GM12878 (cell line): ENCODE results near the gene MACF1.

Experiments used
- BHLHE40 ChIP-seq, 2 experiments: fragments of 450-650 bp in 1 of 2; IDR thresholded peaks; 2 replicates each; pipeline ENCODE4 v1.6.1; 2011 to 2017; ENCODE audit warnings: low read depth in 2 of 2, borderline replicate concordance in 1 of 2, improper control_type of control experiment in 1 of 2, low read length in 1 of 2, mild to moderate bottlenecking in 1 of 2
- CTCF ChIP-seq, 3 experiments: IDR thresholded peaks in 2 of 3; conservative IDR thresholded peaks in 1 of 3; 2 replicates each; pipeline ENCODE4 v1.5.1; 2011; ENCODE audit warnings: low read depth in 3 of 3, low read length in 3 of 3, mild to moderate bottlenecking in 3 of 3, control low read depth in 2 of 3, moderate library complexity in 2 of 3, inconsistent platforms in 1 of 3, mixed read lengths in 1 of 3; ENCODE audit not compliant: control insufficient read depth in 2 of 3, insufficient read depth in 1 of 3; ENCODE audit errors: extremely low read depth in 1 of 3
- EZH2 ChIP-seq: IDR thresholded peaks from 2 replicates; pipeline ENCODE4 v1.6.1; 2012; ENCODE audit warnings: low read depth, mild to moderate bottlenecking, control low read depth, inconsistent platforms, low read length, borderline replicate concordance; ENCODE audit not compliant: control insufficient read depth
- HDAC6 ChIP-seq: fragments of 200-600 bp; sonication (generic); IDR thresholded peaks from one replicate; pipeline ENCODE4 v1.8.0; 2017; ENCODE audit warnings: antibody characterized with exemption; ENCODE audit not compliant: unreplicated experiment
- KAT2A ChIP-seq: conservative IDR thresholded peaks from 2 replicates; pipeline ENCODE4 v1.6.1; 2011; ENCODE audit warnings: low read depth, low read length; ENCODE audit not compliant: control insufficient read depth
- POLR2A ChIP-seq: IDR thresholded peaks from 2 replicates; pipeline ENCODE4 v1.6.1; 2011; ENCODE audit warnings: low read depth, mild to moderate bottlenecking, low read length
- REST ChIP-seq: IDR thresholded peaks from 2 replicates; pipeline ENCODE4 v1.6.1; 2012; ENCODE audit warnings: mild to moderate bottlenecking, low read depth, low read length
- SIX5 ChIP-seq: IDR thresholded peaks from 2 replicates; pipeline ENCODE4 v1.6.1; 2011; ENCODE audit warnings: mild to moderate bottlenecking, low read depth, low read length, moderate library complexity; ENCODE audit not compliant: severe bottlenecking
- SP1 ChIP-seq: IDR thresholded peaks from one replicate; pipeline ENCODE4 v1.6.1; 2011; ENCODE audit warnings: low read depth, low read length
- SREBF2 ChIP-seq: IDR thresholded peaks from 2 replicates; pipeline ENCODE4 v1.6.1; 2012; ENCODE audit warnings: mild to moderate bottlenecking, low read length
- TARDBP ChIP-seq: IDR thresholded peaks from 2 replicates; pipeline ENCODE4 v1.6.1; 2016; ENCODE audit warnings: borderline replicate concordance
- TBL1XR1 ChIP-seq: IDR thresholded peaks from 2 replicates; pipeline ENCODE4 v1.6.1; 2012; ENCODE audit warnings: low read depth, low read length, improper control_type of control experiment
- ZNF384 ChIP-seq: IDR thresholded peaks from 2 replicates; pipeline ENCODE4 v1.6.1; 2012; ENCODE audit warnings: low read depth, mild to moderate bottlenecking, low read length, improper control_type of control experiment, borderline replicate concordance

- TF ChIP-seq BHLHE40 (IDR thresholded peaks at IDR 0.05; ENCODE audit: borderline replicate concordance in 1 of 2, low read depth in 2 of 2, low read length in 1 of 2), result no peak
- no peak for TF ChIP-seq TARDBP
- no peak for TF ChIP-seq CTCF (IDR thresholded peaks at IDR 0.05 in 2 of 3, conservative IDR thresholded peaks at IDR 0.05 in 1 of 3; ENCODE audit: control insufficient read depth in 2 of 3, extremely low read depth in 1 of 3, insufficient read depth in 1 of 3, low read depth in 3 of 3, low read length in 3 of 3)
- no peak for TF ChIP-seq ZNF384
- TF ChIP-seq POLR2A, result no peak
- TF ChIP-seq SREBF2, result no peak
- TF ChIP-seq SP1, result no peak
- no peak for TF ChIP-seq HDAC6
- no peak for TF ChIP-seq KAT2A
- TF ChIP-seq EZH2, result no peak
- no peak for TF ChIP-seq TBL1XR1
- no peak for TF ChIP-seq REST
- no peak for TF ChIP-seq SIX5
Observed at GRCh38 chr1:39287541-39287940, 83.0 kb downstream of the MACF1 start.
